Activated CD4-positive, alpha-beta T cell treated with anti-CD3 and anti-CD28 coated beads, Interleukin-2, amount 50 U/mL, for 4 hours (primary cell): ENCODE results near the gene CDC16.

Experiments
- DNase-seq, 2 experiments: peaks; one replicate each; pipeline ENCODE4 v3.0.0-alpha.2; 2020

CDC16 gene

DNA sequence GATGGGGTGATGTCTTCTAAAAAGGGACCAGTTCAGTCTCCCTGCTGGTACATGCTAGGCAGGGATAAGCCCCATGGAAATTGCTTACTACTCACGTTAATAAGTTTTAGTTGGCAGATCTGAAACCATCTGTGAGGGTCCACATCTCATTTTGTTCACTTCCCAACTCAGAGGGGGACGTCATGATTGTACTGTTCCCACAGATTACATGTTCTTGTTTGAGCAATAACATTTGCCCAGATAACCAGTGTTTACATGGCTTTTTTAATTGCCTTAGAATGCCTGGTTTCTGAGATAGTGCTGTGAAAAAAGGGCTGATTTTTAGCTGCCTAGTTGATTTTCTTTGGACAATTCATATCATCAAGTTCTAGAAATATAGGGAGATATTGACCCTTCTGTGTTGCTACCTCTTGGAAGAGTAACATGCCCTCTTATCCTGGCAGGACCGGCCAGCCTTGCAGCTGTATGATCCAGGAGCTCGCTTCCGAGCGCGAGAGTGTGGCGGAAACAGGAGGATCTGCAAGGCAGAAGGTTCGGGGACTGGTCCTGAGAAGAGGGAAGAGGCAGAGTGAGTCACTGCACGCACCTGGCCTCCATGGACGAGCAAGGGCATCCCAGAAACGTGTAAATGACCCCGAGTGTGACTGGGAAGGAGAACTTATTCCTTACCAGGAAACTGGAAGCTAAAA is 69.8 kb downstream of the CDC16 start:
- DNase-seq, result no peak

DNA sequence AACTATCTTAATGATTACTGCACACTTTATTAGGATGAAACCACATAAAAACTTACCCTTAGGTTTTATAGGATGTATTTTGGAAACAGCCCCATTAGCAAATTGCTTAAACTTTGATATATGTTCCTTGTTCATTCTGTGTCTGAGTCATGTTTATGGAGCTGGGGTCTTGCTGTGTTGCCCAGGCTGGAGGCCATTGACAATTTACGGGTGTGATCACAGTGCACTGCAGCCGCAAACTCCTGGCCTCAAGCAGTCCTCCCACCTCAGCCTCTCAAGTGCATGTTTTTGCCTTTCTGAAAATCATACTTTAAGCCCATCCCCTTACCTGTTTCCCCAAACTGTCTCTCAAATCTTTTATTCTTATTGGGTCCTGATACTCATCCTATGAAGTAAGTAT is 74.4 kb downstream of the CDC16 start:
- no peak for DNase-seq

GRCh38 chr13:114309806-114310410 is 75.2 kb downstream of the CDC16 start:
- DNase-seq, result no peak

- no peak for DNase-seq
Measured at GRCh38 chr13:114310956-114311355, 76.3 kb downstream of the CDC16 start.

DNA sequence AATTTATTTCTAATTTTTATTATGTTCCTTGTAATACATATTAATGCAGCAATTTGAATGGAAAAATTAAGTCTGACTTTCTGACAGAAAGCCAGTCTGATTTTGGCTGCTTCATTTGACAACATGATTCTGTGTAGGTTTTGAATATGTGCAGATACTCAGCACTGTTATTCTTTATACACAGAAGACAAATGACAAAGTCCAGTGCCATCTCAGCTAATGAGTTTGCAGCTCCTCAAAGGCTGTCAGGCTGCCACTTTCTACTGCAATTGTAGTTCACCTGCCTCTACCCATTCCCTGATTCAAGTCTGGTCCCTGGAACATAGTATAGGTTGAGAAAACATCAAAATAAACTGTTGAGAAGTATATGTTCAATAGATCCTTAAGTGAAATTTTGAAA is 76.7 kb downstream of the CDC16 start:
- no peak for DNase-seq

DNA sequence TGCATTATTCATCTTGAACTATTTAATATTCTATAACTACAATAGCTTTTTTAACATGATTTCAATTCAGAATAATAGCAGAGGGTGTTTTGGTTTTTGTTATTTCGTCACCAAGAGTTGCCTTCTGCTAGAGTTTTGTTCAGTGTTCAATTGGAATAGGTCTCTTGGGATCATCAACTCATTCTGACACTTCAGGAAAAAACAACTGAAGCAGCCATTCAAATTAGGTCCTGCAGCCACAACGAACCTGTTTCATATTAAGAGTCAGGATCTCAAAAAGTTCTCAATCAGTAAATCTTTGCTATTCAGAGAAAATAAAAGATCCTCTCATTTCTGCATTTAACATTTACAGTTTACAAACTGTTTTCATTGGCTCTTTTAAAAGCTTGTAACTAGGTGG is 77.2 kb downstream of the CDC16 start:
- DNase-seq, result no peak

- no peak for DNase-seq
Measured at GRCh38 chr13:114313061-114313860, 78.6 kb downstream of the CDC16 start.

DNA sequence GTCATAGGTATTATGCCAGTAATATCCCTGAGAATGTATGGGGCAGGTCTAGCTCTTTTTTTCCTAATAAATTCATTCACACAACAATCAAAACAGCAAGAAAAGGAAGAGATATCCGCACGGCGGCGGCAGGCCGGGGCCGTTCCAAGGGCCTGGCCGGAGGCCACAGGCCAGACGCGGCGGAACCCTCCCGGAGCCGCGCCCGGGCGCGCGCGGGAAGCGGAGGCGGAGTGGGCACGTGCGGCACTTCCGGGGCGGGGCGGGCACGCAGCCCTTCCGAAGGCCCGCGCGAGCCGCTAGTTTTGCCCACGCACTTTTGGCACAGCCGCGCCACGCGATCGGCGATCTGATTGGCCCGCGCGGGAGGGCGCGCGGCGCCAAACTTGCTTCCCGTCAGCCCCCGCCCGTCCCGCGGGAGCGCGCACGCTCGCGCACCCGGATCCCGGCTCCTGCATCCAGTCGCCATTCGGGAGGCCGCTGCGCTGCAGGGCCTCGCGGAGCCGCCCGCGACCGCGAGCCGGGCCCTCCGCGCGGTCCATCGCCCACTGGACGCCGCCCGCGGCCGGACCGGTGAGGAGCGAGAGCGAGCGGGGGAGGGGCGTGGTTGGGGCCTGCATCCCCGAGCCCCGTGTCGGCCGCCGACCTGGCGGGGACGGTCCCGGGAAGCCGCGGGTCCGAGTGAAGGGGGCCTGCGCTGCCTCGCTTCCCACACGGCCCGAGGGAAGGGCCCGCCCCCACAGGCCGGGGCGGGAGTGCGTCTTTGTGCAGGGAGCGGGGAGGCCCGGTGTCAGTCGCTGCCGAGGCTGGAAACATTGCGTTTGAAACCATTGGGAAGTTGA is 79.6 kb downstream of the CDC16 start, which contains the start of gene CHAMP1:
Gene CHAMP1 (plus strand): TSS at position 430 of the 839 bp plus-strand sequence. CDS start 9,340 bp downstream, outside the sequence.
- DNase-seq, result peak; percentile 83 to 85

GRCh38 chr13:114315074-114315785 is 80.5 kb downstream of the CDC16 start:
- no peak for DNase-seq

DNA sequence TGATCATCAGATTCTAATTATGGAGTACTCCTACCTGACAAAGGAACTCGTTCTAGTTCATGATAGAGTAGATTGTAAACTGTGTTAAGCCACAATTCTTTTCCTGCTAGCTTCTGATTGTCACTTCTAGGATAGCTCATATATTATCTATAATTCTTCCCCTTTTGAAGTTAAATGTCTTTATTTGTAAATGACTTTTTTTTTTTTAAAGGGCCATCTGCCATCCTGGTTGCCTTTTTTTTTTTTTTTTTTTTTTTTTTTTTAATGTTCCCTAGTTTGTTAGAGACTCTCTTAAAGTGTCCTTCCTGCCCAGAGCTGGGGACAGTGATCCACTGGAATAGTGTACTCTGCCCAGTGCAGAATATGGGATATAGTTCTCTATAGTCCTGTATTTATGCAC is 83.9 kb downstream of the CDC16 start:
- no peak for DNase-seq

DNA sequence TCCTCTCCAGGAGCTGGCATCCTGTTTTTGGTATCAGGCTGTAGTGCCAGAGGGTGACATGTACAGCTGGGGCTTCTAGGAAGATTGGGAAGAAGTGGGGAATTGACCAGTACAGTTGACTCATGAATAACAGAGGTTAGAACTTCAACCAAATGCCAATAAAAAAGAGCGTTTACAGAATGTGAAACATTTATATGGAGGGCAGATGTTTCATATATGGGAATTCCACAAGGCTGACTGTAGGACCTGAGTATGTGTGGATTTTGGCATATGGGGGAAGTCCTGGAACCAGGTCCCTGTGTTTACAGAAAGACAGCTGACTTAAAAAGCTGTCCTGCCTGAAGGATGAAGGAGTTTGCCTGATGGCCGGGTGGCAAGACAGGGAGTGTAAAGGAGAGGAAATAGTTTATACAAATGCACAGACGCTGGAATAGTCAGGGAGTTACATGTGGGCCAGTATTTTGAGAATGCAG is 84.8 kb downstream of the CDC16 start:
- no peak for DNase-seq

DNA sequence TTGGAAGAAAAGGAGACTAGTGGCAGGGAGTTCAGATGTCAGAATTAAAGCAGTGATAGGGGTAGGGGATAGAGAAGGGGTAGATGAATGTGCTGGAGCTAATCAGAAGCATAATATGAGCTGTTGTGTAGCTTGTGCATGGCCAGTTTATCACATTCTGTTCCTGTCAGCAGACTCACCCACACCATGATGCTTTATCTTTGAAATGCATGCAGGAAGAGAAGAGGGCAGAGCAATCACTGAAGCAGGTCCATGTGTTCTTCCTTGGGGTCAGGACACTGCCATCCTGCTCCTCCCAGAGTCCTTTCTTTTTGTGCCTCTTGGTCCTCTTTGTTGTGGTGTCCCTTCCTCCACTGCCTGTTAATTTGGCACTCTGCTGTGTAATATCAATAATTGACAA is 85.4 kb downstream of the CDC16 start:
- DNase-seq, result no peak

- no peak for DNase-seq
Measured at GRCh38 chr13:114321256-114321655, 86.6 kb downstream of the CDC16 start.
